ENCODE measurements around the gene CKB.

- no peak for TF ChIP-seq ZFP3 (CRISPR knock-in tag; IDR thresholded peaks at IDR 0.05)
- no peak for TF ChIP-seq BACH2 (CRISPR knock-in tag; IDR thresholded peaks at IDR 0.05; ENCODE audit: borderline replicate concordance)
- TF ChIP-seq CSDC2 (CRISPR knock-in tag; IDR thresholded peaks at IDR 0.05) = no peak
- TF ChIP-seq GLIS3 (CRISPR knock-in tag; IDR thresholded peaks at IDR 0.05) = no peak
- TF ChIP-seq RARB (CRISPR knock-in tag; IDR thresholded peaks at IDR 0.05) = no peak
- no peak for TF ChIP-seq PATZ1 (CRISPR knock-in tag; IDR thresholded peaks at IDR 0.05; ENCODE audit: borderline replicate concordance)
Measured at GRCh38 chr14:103555559-103556337, 33.1 kb upstream of the CKB start.

Measured in SK-N-SH treated with all-trans-retinoic acid at 6 μM for 48 hours (cell line).